Neuron (in vitro differentiated cells): ENCODE data around the gene SPIB.
A peak's percentile ranks its signal among the peaks of the same experiment; 100 is the strongest.

Experiments used
- H2AFZ ChIP-seq: one replicate; pipeline ENCODE4 v1.6.1; 2013; ENCODE audit warnings: low read depth, mild to moderate bottlenecking, inconsistent platforms, low read length, moderate library complexity
- H3K27me3 ChIP-seq: one replicate; pipeline ENCODE4 v1.6.1; 2013; ENCODE audit warnings: low read length; ENCODE audit not compliant: insufficient read depth
- H3K36me3 ChIP-seq: one replicate; pipeline ENCODE4 v1.6.1; 2013; ENCODE audit warnings: low read length; ENCODE audit not compliant: insufficient read depth
- H3K4me1 ChIP-seq: one replicate; pipeline ENCODE4 v1.6.1; 2013; ENCODE audit warnings: low read length; ENCODE audit not compliant: insufficient read depth
- H3K4me3 ChIP-seq: 2 replicates; pipeline ENCODE4 v1.5.1; 2013; ENCODE audit warnings: mild to moderate bottlenecking, low read length, moderate library complexity
- H3K9me3 ChIP-seq: one replicate; pipeline ENCODE4 v1.6.1; 2013; ENCODE audit warnings: low read length

Gene SPIB

GRCh38 chr19:50418176-50419021 is at the start of gene SPIB:
SPIB (plus strand) TSS chr19:50418938; CDS start chr19:50418963, 25 bp downstream.
- Histone ChIP-seq H3K4me1 (no peaks in the 10 kb centered on the region), H3K36me3 (peaks cover 6% of the 10 kb centered on the region), H3K9me3 (no peaks in the 10 kb centered on the region), H3K4me3 (no peak within 1 kb of the TSS), H2AFZ (no peak within 1 kb of the TSS), H3K27me3 (no peaks in the 10 kb centered on the region)

- Histone ChIP-seq H3K4me3 (no peak overlapping the region), H2AFZ (no peak overlapping the region), H3K9me3 (no peaks in the 10 kb centered on the region), H3K27me3 (no peaks in the 10 kb centered on the region), H3K36me3 (no peaks in the 10 kb centered on the region), H3K4me1 (peaks cover 9% of the 10 kb centered on the region)
Observed at GRCh38 chr19:50371914-50372475, 46.7 kb upstream of the SPIB start.

GRCh38 chr19:50376166-50377050 is 42.3 kb upstream of the SPIB start, which contains the start of gene NR1H2:
NR1H2 (plus strand) TSS chr19:50376457; CDS start chr19:50377606, 1,149 bp downstream.
- Histone ChIP-seq H3K4me3 (peak within 1 kb of the TSS; percentile 90), H3K27me3 (no peaks in the 10 kb centered on the region), H2AFZ (peak within 1 kb of the TSS; percentile 55), H3K36me3 (peaks cover 35% of the 10 kb centered on the region), H3K9me3 (no peaks in the 10 kb centered on the region), H3K4me1 (peaks cover 4% of the 10 kb centered on the region)

DNA sequence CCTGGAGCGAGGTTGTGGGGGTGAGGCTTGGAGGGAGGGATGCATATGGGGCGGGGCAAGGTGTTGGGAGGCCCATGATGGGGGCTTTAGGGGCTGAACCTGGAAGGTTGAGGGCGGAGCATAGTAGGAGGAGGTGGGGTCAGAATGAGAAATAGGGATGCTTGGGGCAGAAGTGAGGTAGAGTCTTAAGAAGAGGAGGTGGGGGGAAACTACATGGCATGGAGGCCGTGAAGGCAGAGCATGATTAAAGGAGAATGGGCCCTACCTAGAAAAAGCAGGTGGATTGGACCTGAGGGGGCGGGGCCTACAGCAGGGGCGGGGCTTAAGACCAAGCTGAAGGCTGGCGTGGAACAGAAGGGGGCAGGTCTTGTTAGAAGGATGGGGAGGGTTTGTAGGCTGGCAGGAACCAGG is 41.7 kb upstream of the SPIB start:
- peak overlapping the region; percentile 43 for H3K4me3 ChIP-seq

DNA sequence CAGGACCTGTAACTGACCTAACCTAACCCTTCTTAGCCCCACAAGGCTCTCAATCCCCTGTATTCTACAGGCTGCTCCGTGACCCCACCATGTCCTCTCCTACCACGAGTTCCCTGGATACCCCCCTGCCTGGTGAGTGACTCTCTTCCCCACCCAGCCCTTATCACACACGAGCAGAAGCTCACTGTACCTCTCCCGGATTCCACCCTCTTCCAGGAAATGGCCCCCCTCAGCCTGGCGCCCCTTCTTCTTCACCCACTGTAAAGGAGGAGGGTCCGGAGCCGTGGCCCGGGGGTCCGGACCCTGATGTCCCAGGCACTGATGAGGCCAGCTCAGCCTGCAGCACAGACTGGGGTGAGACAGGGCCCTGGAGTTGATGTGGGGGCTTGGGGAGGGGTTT is 41.2 kb upstream of the SPIB start:
- Histone ChIP-seq H2AFZ (no peak overlapping the region), H3K9me3 (no peaks in the 10 kb centered on the region), H3K36me3 (peaks cover 44% of the 10 kb centered on the region), H3K27me3 (no peaks in the 10 kb centered on the region), H3K4me3 (no peak overlapping the region), H3K4me1 (peaks cover 4% of the 10 kb centered on the region)

More for the DNA sequence above, 41.7 kb upstream of the SPIB start:
- Histone ChIP-seq H3K36me3 (peaks cover 41% of the 10 kb centered on the region), H2AFZ (no peak overlapping the region), H3K27me3 (no peaks in the 10 kb centered on the region), H3K4me1 (peaks cover 4% of the 10 kb centered on the region), H3K9me3 (no peaks in the 10 kb centered on the region)

- H3K27me3 ChIP-seq = no peaks in the 10 kb centered on the region
- H3K4me1 ChIP-seq = peaks cover 4% of the 10 kb centered on the region
- H3K36me3 ChIP-seq = peaks cover 44% of the 10 kb centered on the region
- no peak overlapping the region for H2AFZ ChIP-seq
- no peaks in the 10 kb centered on the region for H3K9me3 ChIP-seq
- H3K4me3 ChIP-seq = no peak overlapping the region
Observed at GRCh38 chr19:50378169-50378862, 40.4 kb upstream of the SPIB start.

DNA sequence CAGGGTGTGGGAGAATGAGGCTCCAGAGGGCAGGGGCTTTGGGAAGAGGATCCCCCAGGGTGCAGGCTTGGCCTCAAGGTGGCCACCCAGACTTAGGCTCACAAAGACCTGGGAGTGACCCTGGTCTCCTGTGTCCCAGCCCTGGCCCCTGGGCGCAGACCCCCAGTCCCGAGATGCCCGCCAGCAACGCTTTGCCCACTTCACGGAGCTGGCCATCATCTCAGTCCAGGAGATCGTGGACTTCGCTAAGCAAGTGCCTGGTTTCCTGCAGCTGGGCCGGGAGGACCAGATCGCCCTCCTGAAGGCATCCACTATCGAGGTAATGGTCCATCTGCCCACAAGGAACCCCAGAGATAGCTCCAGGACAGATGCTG is 39.9 kb upstream of the SPIB start:
- no peak overlapping the region for H3K4me3 ChIP-seq
- H3K4me1 ChIP-seq = peaks cover 7% of the 10 kb centered on the region
- H3K27me3 ChIP-seq = no peaks in the 10 kb centered on the region
- H3K9me3 ChIP-seq = no peaks in the 10 kb centered on the region
- peaks cover 44% of the 10 kb centered on the region for H3K36me3 ChIP-seq
- H2AFZ ChIP-seq = no peak overlapping the region

GRCh38 chr19:50379602-50380001 is 39.1 kb upstream of the SPIB start:
- H3K36me3 ChIP-seq = peaks cover 44% of the 10 kb centered on the region
- no peaks in the 10 kb centered on the region for H3K9me3 ChIP-seq
- H3K4me3 ChIP-seq = no peak overlapping the region
- no peak overlapping the region for H2AFZ ChIP-seq
- no peaks in the 10 kb centered on the region for H3K27me3 ChIP-seq
- peaks cover 8% of the 10 kb centered on the region for H3K4me1 ChIP-seq

DNA sequence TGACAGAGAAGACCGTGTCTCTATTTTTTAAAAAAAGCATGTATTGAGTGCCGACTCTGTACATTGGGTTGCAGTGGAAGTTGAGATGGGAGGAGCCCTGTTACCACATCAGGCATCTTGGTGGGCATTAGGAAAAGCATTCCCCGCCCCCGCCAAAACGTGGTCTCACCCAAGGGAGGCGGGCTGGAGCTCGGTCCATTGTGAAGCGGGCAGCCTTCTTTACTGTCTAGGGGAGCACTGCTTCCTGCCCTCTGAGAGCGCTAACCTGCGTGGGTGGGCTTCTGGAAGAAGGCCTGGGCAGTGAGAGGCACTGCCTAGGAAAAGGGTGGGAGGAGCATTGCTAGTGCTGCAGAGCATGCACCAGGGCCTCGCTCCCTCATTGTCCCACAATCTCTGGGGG is 38.6 kb upstream of the SPIB start:
- Histone ChIP-seq H3K4me3 (no peak overlapping the region), H3K4me1 (peaks cover 13% of the 10 kb centered on the region), H3K36me3 (peaks cover 44% of the 10 kb centered on the region), H3K9me3 (no peaks in the 10 kb centered on the region), H2AFZ (no peak overlapping the region), H3K27me3 (no peaks in the 10 kb centered on the region)

- Histone ChIP-seq H3K36me3 (peaks cover 44% of the 10 kb centered on the region), H3K4me1 (peaks cover 18% of the 10 kb centered on the region), H3K9me3 (no peaks in the 10 kb centered on the region), H3K4me3 (no peak overlapping the region), H3K27me3 (no peaks in the 10 kb centered on the region), H2AFZ (no peak overlapping the region)
Observed at GRCh38 chr19:50380751-50381151, 38.0 kb upstream of the SPIB start.

DNA sequence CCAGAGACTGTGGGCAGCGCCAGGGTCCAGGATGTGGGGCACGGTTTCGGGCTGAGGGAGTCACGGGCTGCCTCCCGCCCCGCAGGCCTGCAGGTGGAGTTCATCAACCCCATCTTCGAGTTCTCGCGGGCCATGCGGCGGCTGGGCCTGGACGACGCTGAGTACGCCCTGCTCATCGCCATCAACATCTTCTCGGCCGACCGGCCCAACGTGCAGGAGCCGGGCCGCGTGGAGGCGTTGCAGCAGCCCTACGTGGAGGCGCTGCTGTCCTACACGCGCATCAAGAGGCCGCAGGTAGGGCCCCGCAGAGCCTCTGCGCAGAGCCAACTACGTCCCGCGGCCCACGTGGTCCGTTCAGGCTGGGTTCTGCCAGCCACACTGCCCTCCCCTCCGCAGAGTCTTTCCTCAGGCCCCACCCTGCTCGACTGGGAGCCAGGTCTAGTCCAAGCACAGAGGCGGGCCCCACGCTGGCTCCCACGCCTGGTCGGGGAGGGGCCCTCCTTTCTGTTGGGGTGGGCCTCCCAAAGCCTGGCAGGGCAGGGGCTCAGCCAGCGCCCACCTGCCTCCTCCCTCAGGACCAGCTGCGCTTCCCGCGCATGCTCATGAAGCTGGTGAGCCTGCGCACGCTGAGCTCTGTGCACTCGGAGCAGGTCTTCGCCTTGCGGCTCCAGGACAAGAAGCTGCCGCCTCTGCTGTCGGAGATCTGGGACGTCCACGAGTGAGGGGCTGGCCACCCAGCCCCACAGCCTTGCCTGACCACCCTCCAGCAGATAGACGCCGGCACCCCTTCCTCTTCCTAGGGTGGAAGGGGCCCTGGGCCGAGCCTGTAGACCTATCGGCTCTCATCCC is 36.6 kb upstream of the SPIB start:
- H3K27me3 ChIP-seq = no peaks in the 10 kb centered on the region
- no peak overlapping the region for H3K4me3 ChIP-seq
- no peak overlapping the region for H2AFZ ChIP-seq
- peaks cover 50% of the 10 kb centered on the region for H3K36me3 ChIP-seq
- no peaks in the 10 kb centered on the region for H3K9me3 ChIP-seq
- peaks cover 18% of the 10 kb centered on the region for H3K4me1 ChIP-seq
